GM19193 (cell line): ENCODE data around the gene SFT2D2.

ENCODE experiments used
- POLR2A ChIP-seq: IDR thresholded peaks from 4 replicates; pipeline ENCODE4 v1.6.1; 2011; ENCODE audit not compliant: insufficient read depth, insufficient read length; ENCODE audit errors: extremely low read depth

Gene SFT2D2

DNA sequence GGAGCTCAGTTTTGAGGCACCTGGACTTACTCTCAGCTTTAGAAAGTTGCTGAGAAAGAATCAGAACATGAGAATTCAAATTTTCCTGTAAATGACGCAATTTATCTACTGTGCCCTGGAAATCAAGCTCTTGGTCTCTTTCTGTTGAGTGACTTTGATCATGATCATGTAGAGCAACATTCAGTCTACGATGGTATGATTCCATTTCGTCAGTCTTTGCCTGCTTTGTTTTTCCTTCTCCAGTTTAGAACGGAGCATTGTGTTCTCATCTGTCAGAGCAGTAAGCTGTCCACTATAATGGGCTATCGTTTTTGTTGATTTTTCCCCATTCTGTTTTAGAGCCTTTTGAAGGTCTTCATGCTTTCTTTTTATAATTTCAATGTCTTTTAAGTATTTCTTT is 20.7 kb downstream of the SFT2D2 start:
- no peak for TF ChIP-seq POLR2A

- no peak for TF ChIP-seq POLR2A
These were observed 26.5 kb downstream of the SFT2D2 start for GRCh38 chr1:168252204-168252733.

DNA sequence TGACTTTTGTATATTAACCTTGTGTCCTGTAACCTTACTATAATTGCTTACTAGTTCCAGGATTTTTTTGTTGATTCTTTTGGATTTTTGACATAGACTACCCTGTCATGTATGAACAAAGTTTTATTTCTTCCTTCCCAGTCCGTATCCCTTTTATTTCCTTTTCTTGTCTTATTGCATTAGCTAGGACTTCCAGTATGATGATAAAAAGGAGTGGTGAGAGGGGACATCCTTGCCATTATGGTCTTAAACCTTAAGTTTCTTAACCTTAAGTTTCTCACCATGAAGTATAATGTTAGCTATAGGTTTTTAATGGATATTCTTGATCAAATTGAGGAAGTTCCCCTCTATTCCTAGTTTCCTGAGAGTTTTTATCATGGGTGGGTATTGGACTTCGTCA is 30.4 kb downstream of the SFT2D2 start:
- no peak for TF ChIP-seq POLR2A

- TF ChIP-seq POLR2A, result no peak
These were observed 31.6 kb downstream of the SFT2D2 start for GRCh38 chr1:168257397-168257796.

DNA sequence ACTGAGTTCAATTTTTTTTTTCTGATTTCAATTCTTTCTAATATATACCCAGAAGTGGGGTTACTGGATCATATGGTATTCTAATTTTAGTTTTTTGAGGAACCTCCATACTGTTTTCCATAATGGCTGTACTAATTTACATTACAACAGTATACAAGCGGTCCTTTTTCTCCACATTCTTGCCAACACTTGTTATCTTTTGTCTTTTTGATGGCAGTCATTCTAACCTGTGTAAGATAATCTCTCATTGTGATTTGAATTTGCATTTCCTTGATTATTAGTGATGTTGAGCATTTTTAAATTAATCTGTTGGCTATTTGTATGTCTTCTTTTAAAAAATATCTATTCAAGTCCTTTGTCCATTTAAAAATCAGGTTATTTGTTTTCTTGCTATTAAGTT is 33.8 kb downstream of the SFT2D2 start:
- TF ChIP-seq POLR2A, result no peak

- no peak for TF ChIP-seq POLR2A
These were observed 34.6 kb downstream of the SFT2D2 start for GRCh38 chr1:168260393-168260792.

- no peak for TF ChIP-seq POLR2A
These were observed 35.6 kb downstream of the SFT2D2 start for GRCh38 chr1:168261390-168261789.

DNA sequence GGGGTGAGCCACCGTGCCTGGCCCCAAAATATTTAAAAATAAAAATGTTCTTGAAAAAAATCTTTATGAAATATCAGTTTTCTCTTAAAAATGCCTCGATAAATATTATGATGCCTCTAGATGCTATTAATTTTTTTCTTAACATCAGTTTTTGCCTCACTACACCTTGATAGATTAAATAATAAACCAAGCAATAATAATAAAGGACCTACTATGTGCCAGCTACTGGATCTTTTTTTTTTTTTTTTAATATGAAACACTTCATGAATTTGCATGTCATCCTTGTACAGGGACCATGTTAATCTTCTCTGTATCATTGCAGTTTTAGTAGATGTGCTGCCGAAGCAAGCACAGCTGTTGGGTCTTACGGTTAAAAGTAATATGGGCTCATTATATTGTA is 37.3 kb downstream of the SFT2D2 start:
- TF ChIP-seq POLR2A, result no peak

GRCh38 chr1:168264296-168264695 is 38.5 kb downstream of the SFT2D2 start:
- no peak for TF ChIP-seq POLR2A

DNA sequence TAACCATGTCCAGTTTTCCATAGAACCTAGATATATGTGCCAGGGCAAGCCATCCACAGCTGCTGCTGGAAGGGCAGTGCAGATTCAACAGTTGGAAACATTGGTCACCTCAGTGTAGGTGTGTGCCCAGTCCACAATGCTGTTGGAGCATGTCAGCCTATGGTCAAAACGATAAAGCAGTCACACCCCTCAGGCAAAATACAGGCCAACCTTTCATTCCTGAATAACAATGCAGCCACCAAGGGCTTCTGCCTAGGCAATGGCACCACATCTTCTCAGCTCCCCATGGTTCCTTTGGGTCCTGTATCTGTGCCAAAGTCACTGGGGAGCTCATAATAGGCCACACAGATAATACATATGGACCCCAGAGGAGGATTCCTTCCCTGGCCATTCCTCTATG is 39.8 kb downstream of the SFT2D2 start:
- no peak for TF ChIP-seq POLR2A

- no peak for TF ChIP-seq POLR2A
These were observed 40.9 kb downstream of the SFT2D2 start for GRCh38 chr1:168266644-168267186.

- TF ChIP-seq POLR2A, result no peak
These were observed 45.8 kb downstream of the SFT2D2 start for GRCh38 chr1:168271636-168272035.

DNA sequence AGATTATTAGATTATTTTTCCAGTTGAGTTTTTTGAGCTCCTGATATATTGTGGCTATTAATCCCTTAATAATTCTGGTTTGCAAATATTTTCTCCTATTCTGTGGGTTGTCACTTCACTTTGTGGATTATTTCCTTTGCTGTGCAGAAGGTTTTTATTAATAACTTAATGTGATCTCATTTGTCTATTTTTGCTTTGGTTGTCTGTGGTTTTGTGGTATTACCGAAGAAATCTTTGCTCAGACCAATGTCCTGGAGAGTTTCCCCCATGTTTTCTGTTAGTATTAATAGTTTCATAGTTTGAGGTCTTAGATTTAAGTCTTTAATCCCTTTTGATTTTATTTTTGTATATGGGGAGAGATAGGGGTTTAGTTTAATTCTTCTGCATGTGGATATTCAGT is 47.8 kb downstream of the SFT2D2 start:
- TF ChIP-seq POLR2A, result no peak

- no peak for TF ChIP-seq POLR2A
These were observed 53.4 kb downstream of the SFT2D2 start for GRCh38 chr1:168279253-168279652.

DNA sequence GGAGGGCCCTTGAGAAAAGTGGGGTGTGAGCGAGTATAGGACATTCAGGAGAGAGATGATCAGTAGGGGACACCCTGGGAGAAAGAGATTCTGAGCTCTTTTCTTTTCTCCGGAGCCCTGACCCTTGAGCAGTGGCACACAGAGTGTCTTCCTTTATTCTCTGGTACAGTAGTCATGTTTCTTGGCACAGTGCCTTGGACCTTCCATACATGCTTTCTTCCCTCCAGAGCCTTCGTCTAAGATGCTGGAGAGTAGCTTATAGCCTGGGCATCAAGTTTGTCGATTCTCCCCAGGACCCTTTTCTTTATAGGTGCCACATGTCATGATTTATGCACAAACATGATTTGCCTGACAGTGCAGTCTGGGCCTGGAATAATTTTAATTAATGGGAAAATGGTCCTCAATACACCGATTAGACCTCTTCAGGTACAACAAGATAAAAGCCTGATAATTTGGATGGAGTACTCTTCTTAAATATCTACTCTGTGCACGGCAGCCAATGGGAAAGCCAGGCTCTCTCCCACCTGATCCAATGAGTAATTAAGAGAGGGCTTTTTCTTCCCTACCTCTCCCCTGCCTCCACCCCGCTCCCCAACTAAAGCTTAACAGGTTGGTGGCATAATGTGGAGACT is 54.6 kb downstream of the SFT2D2 start, which contains the start of gene TBX19:
TBX19 (plus strand) TSS at position 582 of the 632 bp plus-strand sequence. CDS start 214 bp downstream, outside the sequence.
- TF ChIP-seq POLR2A, result no peak

DNA sequence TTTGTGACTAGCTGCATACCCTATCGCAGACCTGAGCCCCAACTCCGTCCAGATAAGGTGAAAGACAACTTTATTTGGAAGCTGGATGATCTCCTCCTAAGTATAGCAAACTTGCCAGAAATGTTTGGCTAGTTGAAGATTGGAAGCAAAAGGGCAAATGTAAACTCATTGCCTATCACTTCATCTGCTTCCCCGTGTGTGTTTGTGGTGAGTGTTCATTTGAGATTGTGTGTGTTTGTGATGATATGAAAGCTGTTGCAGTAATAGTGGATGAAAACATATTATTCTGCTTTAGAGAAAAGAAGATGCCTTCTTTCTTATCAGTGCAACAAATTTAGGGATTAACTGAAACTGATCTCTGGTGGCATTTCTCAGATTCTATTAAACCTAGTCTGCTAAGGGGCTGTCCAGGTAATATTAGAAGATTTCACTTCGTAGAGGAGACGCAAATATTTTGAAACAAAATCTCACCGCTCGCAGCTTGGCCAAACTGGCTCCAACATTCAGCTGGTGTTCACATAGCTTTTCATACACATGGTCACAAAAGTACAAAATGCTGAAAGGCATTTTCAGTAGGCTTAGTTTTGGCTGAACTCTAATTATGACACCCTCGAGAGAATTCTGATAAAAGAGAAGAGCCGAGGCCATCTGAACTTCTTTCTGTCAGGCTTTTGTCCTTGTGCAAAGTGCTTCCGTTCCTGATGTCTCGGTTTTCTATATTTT is 56.0 kb downstream of the SFT2D2 start:
- TF ChIP-seq POLR2A, result no peak
